Fibroblast of lung (primary cell): ENCODE results near the gene ATP5PD. TPM values are rescaled to one million over a fixed set of nuclear protein-coding genes. Genes with fewer than 3 reads are reported as not detected.
A peak's percentile ranks its signal among the peaks of the same experiment; 100 is the strongest.

Experiments
- DNase-seq, 2 donors: peaks; one replicate each; pipeline versions ENCODE4 v3.0.0 to v3.0.0-alpha.2; 2010; ENCODE audit warnings: low read depth in 2 of 2
- H2AFZ ChIP-seq: 2 replicates; pipeline ENCODE4 v1.5.1; 2012; ENCODE audit warnings: low read length, control low read depth, inconsistent platforms
- H3K27ac ChIP-seq: 2 replicates; pipeline ENCODE4 v1.5.1; 2011; ENCODE audit warnings: low read length, control low read depth; ENCODE audit not compliant: insufficient read depth
- H3K27me3 ChIP-seq: 2 replicates; pipeline ENCODE4 v1.5.1; 2011; ENCODE audit warnings: mild to moderate bottlenecking, low read length; ENCODE audit not compliant: control insufficient read depth, insufficient read depth
- H3K36me3 ChIP-seq: 2 replicates; pipeline ENCODE4 v1.5.1; 2011; ENCODE audit warnings: low read length; ENCODE audit not compliant: control insufficient read depth, insufficient read depth
- H3K4me1 ChIP-seq: 2 replicates; pipeline ENCODE4 v1.5.1; 2011; ENCODE audit warnings: low read length; ENCODE audit not compliant: control insufficient read depth, insufficient read depth; ENCODE audit errors: extremely low read depth
- H3K4me2 ChIP-seq: 2 replicates; pipeline ENCODE4 v1.5.1; 2011; ENCODE audit warnings: low read length, control low read depth; ENCODE audit not compliant: insufficient read depth; ENCODE audit errors: extremely low read depth
- H3K4me3 ChIP-seq, 4 experiments: fragments of 200-600 bp in 1 of 4; sonication (generic) in 1 of 4; replicated peaks in 1 of 4; 2 replicates each; pipeline ENCODE4 v1.5.1; 2011 to 2016; ENCODE audit warnings: low read length in 4 of 4, low read depth in 3 of 4, mild to moderate bottlenecking in 3 of 4, control low read depth in 2 of 4, inconsistent platforms in 1 of 4, mixed read lengths in 1 of 4; ENCODE audit not compliant: insufficient read depth in 1 of 4; ENCODE audit errors: control extremely low read depth in 1 of 4
- H3K79me2 ChIP-seq: 2 replicates; pipeline ENCODE4 v1.5.1; 2012; ENCODE audit warnings: mild to moderate bottlenecking, low read length, inconsistent platforms; ENCODE audit not compliant: control insufficient read depth, insufficient read depth
- H3K9ac ChIP-seq: 2 replicates; pipeline ENCODE4 v1.5.1; 2011; ENCODE audit warnings: mild to moderate bottlenecking, low read length, control low read depth; ENCODE audit not compliant: insufficient read depth
- H3K9me3 ChIP-seq: 2 replicates; pipeline ENCODE4 v1.5.1; 2012; ENCODE audit warnings: low read depth, low read length; ENCODE audit not compliant: control insufficient read depth, insufficient read depth
- H4K20me1 ChIP-seq: 2 replicates; pipeline ENCODE4 v1.5.1; 2011; ENCODE audit warnings: low read length; ENCODE audit not compliant: control insufficient read depth, insufficient read depth; ENCODE audit errors: extremely low read depth
- EZH2 ChIP-seq: IDR thresholded peaks from 2 replicates; pipeline ENCODE4 v1.5.1; 2012; ENCODE audit warnings: low read length, control low read depth, mild to moderate bottlenecking; ENCODE audit errors: missing control alignments
- polyA plus RNA-seq, 2 donors: library from polyadenylated mRNA; depleted of rRNA in 1 of 2; stranded (reverse) in 1 of 2; unstranded in 1 of 2; fragments of >200 nt; gene quantifications; 2 replicates each; pipeline ENCODE4 v1.2.1, GENCODE V29; 2011 to 2012; ENCODE audit warnings: missing spikeins in 1 of 2
- total RNA-seq: library from RNA; depleted of rRNA; stranded (reverse); fragments of >200 nt; gene quantifications from 2 replicates; pipeline ENCODE4 v1.2.1, GENCODE V29; 2014
- TF ChIP-seq, protein P1 (sequence below), 2 donors: IDR thresholded peaks in 1 of 2; conservative IDR thresholded peaks in 1 of 2; 1 replicate in 1 of 2; 2 replicates in 1 of 2; pipeline ENCODE4 v1.5.1; 2011 to 2012; ENCODE audit warnings: low read length in 2 of 2, control low read depth in 1 of 2, inconsistent platforms in 1 of 2, low read depth in 1 of 2, mild to moderate bottlenecking in 1 of 2

ATP5PD gene
- total and polyA plus RNA-seq, 2 donors (not counting 1 experiment from before 2014, with no cell fraction given) = 317 to 442 TPM

DNA sequence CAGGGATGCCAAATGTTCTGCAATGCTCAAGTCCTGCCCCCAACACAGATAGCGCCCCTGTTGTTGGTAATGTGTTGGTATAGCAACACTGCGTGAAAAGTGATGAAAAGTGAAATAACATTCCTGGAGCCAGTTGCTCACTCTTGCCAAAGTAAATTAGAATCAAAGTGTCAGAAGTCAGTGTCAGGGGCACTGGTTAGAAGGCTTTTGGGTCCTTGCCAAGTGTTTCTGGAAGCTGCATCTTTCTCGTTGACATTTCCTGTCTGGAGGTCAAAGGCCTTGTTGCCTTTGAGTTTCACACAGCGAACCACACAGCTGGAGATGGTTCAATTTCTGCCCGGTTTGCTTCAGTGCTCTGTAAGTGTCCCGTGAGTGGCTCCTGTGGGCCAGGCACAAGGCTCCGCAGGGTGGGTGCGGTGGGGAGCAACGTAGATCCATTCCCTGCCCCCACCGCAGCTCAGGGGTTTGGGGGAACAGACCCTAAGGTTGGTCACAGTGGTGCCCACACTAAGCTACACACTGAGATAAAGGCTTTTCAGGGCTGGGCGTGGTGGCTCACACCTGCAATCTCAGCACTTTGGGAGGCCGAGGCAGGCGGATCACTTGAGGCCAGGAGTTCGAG is 37.4 kb upstream of the ATP5PD start:
- DNase-seq = peak in 1 of 2 donors; percentile 59
- H3K9me3 ChIP-seq = no peaks in the 10 kb centered on the region
- H3K9ac ChIP-seq = no peak overlapping the region
- no peaks in the 10 kb centered on the region for H4K20me1 ChIP-seq
- H2AFZ ChIP-seq = no peak overlapping the region
- peaks cover 21% of the 10 kb centered on the region for H3K4me1 ChIP-seq
- H3K4me2 ChIP-seq = no peak overlapping the region
- H3K36me3 ChIP-seq = no peaks in the 10 kb centered on the region
- no peak overlapping the region for H3K4me3 ChIP-seq
- no peak overlapping the region for H3K27ac ChIP-seq
- H3K27me3 ChIP-seq = no peaks in the 10 kb centered on the region
- H3K79me2 ChIP-seq = no peaks in the 10 kb centered on the region
- TF ChIP-seq, protein P1, sequence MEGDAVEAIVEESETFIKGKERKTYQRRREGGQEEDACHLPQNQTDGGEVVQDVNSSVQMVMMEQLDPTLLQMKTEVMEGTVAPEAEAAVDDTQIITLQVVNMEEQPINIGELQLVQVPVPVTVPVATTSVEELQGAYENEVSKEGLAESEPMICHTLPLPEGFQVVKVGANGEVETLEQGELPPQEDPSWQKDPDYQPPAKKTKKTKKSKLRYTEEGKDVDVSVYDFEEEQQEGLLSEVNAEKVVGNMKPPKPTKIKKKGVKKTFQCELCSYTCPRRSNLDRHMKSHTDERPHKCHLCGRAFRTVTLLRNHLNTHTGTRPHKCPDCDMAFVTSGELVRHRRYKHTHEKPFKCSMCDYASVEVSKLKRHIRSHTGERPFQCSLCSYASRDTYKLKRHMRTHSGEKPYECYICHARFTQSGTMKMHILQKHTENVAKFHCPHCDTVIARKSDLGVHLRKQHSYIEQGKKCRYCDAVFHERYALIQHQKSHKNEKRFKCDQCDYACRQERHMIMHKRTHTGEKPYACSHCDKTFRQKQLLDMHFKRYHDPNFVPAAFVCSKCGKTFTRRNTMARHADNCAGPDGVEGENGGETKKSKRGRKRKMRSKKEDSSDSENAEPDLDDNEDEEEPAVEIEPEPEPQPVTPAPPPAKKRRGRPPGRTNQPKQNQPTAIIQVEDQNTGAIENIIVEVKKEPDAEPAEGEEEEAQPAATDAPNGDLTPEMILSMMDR (conservative IDR thresholded peaks at IDR 0.05 in 1 of 2, IDR thresholded peaks at IDR 0.05 in 1 of 2; ENCODE audit: low read depth in 1 of 2, low read length in 2 of 2) = no peak
- no peak for TF ChIP-seq EZH2

DNA sequence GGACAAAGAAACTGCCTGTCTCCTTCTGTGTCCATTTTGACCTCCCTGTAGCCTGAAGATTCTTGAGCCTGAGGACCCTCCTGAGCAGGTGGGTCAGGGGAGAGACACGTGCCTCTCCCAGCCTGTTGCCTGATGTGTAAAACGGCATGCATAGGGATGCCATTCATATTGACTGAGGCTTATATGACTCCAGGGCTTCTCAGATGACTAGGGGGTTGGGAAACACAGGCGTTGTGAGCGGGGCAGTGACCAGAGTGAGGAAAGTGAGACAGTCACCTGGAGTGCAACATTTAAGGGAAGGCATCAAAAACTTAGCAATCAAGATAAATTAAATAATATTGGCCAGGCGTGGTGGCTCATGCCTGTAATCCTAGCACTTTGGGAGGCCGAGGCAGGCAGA is 35.9 kb upstream of the ATP5PD start:
- Histone ChIP-seq H4K20me1 (no peaks in the 10 kb centered on the region), H2AFZ (no peak overlapping the region), H3K4me2 (no peak overlapping the region), H3K9ac (no peak overlapping the region), H3K9me3 (no peaks in the 10 kb centered on the region), H3K79me2 (no peaks in the 10 kb centered on the region), H3K4me3 (no peak overlapping the region), H3K36me3 (no peaks in the 10 kb centered on the region), H3K27ac (no peak overlapping the region), H3K4me1 (peaks cover 28% of the 10 kb centered on the region), H3K27me3 (no peaks in the 10 kb centered on the region)
- TF ChIP-seq, protein P1 (conservative IDR thresholded peaks at IDR 0.05 in 1 of 2, IDR thresholded peaks at IDR 0.05 in 1 of 2; ENCODE audit: low read depth in 1 of 2, low read length in 2 of 2) = no peak
- TF ChIP-seq EZH2 = no peak
- DNase-seq = no peak

DNA sequence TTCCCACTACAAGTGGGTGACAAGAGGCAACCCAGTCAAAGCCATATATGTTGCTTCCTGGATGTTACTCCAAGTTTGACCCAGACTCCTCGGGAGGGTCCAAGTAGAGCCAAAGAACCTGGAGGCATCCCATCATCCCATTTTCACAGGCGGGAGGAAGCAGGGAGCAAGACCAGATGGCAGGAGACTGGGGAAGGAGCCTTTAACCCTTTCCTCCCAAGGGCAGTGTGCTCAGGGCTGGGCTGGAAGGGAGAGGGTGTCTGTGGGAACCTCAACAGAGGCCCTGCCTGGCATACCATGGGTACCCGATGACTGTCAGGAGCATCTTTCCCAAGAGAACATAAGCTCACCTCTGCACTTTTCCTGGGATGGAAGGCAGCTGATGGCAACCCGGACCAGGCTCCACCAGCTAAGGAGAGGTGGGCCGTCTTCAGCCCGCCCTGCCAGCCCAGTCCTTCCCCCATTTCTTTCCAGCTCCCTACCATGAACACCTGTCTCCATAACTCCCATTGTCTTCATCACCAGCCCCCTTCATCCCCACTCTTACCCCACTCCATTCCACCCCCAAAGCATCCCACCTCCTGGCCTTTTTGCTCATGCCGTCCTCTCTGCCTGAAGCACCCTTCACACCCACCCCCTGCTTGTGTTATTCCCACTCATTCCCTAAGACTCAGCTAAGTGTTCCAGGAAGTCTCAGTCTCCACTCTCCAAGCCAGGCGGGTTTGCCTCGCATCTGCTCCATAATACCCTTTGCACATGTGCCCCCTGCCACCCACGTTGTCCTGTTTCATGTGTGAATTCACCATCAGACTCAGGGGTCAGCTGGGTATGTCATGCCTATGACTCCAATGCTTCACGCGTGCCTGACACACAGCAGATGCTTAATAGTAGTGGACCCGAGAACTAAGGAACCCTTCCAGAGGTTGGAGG is 35.1 kb upstream of the ATP5PD start:
- Histone ChIP-seq H3K79me2 (no peaks in the 10 kb centered on the region), H4K20me1 (no peaks in the 10 kb centered on the region), H3K27me3 (no peaks in the 10 kb centered on the region), H3K9ac (no peak overlapping the region), H3K4me1 (peaks cover 27% of the 10 kb centered on the region), H3K27ac (no peak overlapping the region), H3K4me2 (no peak overlapping the region), H3K4me3 (no peak overlapping the region), H3K9me3 (no peaks in the 10 kb centered on the region), H2AFZ (no peak overlapping the region), H3K36me3 (no peaks in the 10 kb centered on the region)
- no peak for TF ChIP-seq EZH2
- TF ChIP-seq, protein P1 (conservative IDR thresholded peaks at IDR 0.05 in 1 of 2, IDR thresholded peaks at IDR 0.05 in 1 of 2; ENCODE audit: low read depth in 1 of 2, low read length in 2 of 2) = no peak
- no peak for DNase-seq
